Natural killer cell (primary cell): ENCODE measurements around the gene TBC1D22B. TPM values are rescaled to one million over a fixed set of nuclear protein-coding genes. Genes with fewer than 3 reads are reported as not detected.

Source experiments
- ATAC-seq, 3 donors: fragments of 150-1000 bp in 2 of 3; fragments of 200-7000 bp in 1 of 3; cut with Tn5 transposase; 1 replicate in 1 of 3; 2 replicates in 2 of 3; pipeline ENCODE4 v1.10.0; 2021; ENCODE audit warnings: mild to moderate bottlenecking in 2 of 3, moderate library complexity in 2 of 3
- DNase-seq, 2 donors: peaks; one replicate each; pipeline versions ENCODE4 v3.0.0 to v3.0.0-alpha.2; 2013 to 2021; ENCODE audit warnings: mixed read lengths in 1 of 2
- H3K27ac ChIP-seq: one replicate; pipeline ENCODE4 v1.5.1; 2013; ENCODE audit warnings: mild to moderate bottlenecking, low read length
- H3K27me3 ChIP-seq: one replicate; pipeline ENCODE4 v1.6.1; 2013; ENCODE audit warnings: low read length; ENCODE audit not compliant: control insufficient read depth, insufficient read depth
- H3K36me3 ChIP-seq: one replicate; pipeline ENCODE4 v1.6.1; 2013; ENCODE audit warnings: low read length; ENCODE audit not compliant: control insufficient read depth, insufficient read depth
- H3K4me1 ChIP-seq: one replicate; pipeline ENCODE4 v1.6.1; 2013; ENCODE audit warnings: low read length; ENCODE audit not compliant: control insufficient read depth, insufficient read depth
- H3K4me3 ChIP-seq: one replicate; pipeline ENCODE4 v1.5.1; 2013; ENCODE audit warnings: low read length
- H3K9me3 ChIP-seq: one replicate; pipeline ENCODE4 v1.6.1; 2013; ENCODE audit warnings: low read length; ENCODE audit not compliant: control insufficient read depth, insufficient read depth
- H3K27ac Mint-ChIP-seq, 2 donors: one replicate each; pipeline ENCODE4 v1.8.0; 2022; ENCODE audit warnings: mild to moderate bottlenecking in 2 of 2, mixed read lengths in 2 of 2, moderate library complexity in 1 of 2
- H3K27me3 Mint-ChIP-seq, 2 donors: one replicate each; pipeline ENCODE4 v1.8.0; 2022; ENCODE audit warnings: low read depth in 2 of 2, mixed read lengths in 2 of 2
- H3K36me3 Mint-ChIP-seq: one replicate; pipeline ENCODE4 v1.8.0; 2022; ENCODE audit warnings: mixed read lengths
- H3K4me1 Mint-ChIP-seq, 2 donors: one replicate each; pipeline ENCODE4 v1.8.0; 2022; ENCODE audit warnings: mixed read lengths in 2 of 2
- H3K4me3 Mint-ChIP-seq: one replicate; pipeline ENCODE4 v1.8.0; 2022; ENCODE audit warnings: mild to moderate bottlenecking, moderate library complexity, mixed read lengths
- H3K9me3 Mint-ChIP-seq, 2 donors: one replicate each; pipeline ENCODE4 v1.8.0; 2022; ENCODE audit warnings: mixed read lengths in 2 of 2
- WGBS: methylation state at CpG from one replicate; pipeline ENCODE4 v1.1.7; 2013; ENCODE audit warnings: missing lambda C conversion rate; ENCODE audit not compliant: insufficient coverage; 5-methylcytosine and 5-hydroxymethylcytosine counted together
- intact Hi-C: fragments of 100-400 bp; cut with micrococcal nuclease; formaldehyde crosslinking; loops from one replicate; pipeline ENCODE4 v1.14.2; 2022
- total RNA-seq, 4 donors: library from RNA; stranded (reverse); fragments of 120-200 nt in 1 of 4; gene quantifications; one replicate each; pipeline versions ENCODE4 v1.2.3 to v1.2.4, GENCODE V29; 2013 to 2022
- TF ChIP-seq, protein P1 (sequence below): fragments of 200-600 bp; IDR thresholded peaks from one replicate; pipeline ENCODE4 v1.8.0; 2022; ENCODE audit warnings: antibody characterized with exemption

The TBC1D22B gene
- total RNA-seq, 3 donors from 2014 or later (not counting 1 experiment from before 2014, with no cell fraction given) = 8.0 to 12.1 (median 12.0) TPM

DNA sequence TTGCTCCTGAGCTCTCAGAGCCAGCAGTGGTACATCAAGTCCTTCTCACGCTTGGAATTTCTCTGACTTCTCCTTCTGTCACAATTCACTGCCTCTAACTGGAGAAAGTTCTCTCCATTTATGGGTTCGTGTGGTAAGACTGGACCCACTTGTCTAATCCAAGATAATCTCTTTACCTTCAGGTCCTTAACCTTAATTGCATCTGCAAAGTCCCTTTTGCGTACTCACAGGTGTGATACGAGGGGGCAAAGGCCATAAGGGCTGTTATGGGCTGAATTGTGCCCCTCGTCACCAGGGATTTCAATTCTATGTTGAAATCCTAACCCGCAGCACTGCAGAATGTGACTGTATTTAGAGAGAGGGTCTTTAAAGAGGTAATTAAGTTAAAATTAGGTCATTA is 27.5 kb upstream of the TBC1D22B start:
- Histone ChIP-seq H3K9me3 (no peaks in the 10 kb centered on the region), H3K36me3 (no peaks in the 10 kb centered on the region), H3K27ac (no peak overlapping the region), H3K4me3 (no peak overlapping the region), H3K27me3 (no peaks in the 10 kb centered on the region), H3K4me1 (no peaks in the 10 kb centered on the region)
- WGBS = 90% methylated on average over 6 of the region's 6 CpGs
- no peaks in the 10 kb centered on the region for H3K9me3 Mint-ChIP-seq
- no peaks in the 10 kb centered on the region for H3K4me1 Mint-ChIP-seq
- TF ChIP-seq, protein P1, sequence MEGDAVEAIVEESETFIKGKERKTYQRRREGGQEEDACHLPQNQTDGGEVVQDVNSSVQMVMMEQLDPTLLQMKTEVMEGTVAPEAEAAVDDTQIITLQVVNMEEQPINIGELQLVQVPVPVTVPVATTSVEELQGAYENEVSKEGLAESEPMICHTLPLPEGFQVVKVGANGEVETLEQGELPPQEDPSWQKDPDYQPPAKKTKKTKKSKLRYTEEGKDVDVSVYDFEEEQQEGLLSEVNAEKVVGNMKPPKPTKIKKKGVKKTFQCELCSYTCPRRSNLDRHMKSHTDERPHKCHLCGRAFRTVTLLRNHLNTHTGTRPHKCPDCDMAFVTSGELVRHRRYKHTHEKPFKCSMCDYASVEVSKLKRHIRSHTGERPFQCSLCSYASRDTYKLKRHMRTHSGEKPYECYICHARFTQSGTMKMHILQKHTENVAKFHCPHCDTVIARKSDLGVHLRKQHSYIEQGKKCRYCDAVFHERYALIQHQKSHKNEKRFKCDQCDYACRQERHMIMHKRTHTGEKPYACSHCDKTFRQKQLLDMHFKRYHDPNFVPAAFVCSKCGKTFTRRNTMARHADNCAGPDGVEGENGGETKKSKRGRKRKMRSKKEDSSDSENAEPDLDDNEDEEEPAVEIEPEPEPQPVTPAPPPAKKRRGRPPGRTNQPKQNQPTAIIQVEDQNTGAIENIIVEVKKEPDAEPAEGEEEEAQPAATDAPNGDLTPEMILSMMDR = no peak
- no peak overlapping the region for H3K27ac Mint-ChIP-seq
- ATAC-seq (no peak), DNase-seq (no peak)
- H3K27me3 Mint-ChIP-seq = peaks cover 0 to 7% of the 10 kb centered on the region in 2 donors
- no peaks in the 10 kb centered on the region for H3K36me3 Mint-ChIP-seq
- H3K4me3 Mint-ChIP-seq = no peak overlapping the region
- intact Hi-C loops = no loop called here

DNA sequence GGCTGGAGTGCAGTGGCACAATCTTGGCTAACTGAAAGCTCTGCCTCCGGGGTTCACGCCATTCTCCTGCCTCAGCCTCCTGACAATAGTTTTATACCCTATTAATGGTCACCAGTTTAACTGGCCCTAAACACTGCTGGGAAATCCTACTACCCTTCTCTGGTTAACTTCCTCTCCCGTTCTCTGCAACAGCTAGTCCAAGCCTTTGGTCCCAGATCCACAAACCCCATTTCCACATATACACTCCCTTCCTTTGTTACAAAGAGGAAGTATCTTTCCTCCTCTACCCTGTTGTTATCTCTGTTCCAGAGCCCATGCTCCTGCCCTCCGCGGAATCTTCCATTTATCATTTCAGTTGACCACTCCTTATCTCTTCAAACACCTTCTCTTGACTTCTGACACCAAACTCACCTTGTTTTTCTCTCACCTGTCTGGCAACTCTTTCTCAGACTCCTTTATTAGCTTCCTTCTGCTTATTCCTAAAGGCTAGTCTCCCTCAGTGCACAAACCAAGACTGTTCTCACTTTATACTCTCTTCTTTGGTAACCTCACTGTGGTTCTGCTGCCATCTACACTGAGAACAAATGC is 25.0 kb upstream of the TBC1D22B start:
- TF ChIP-seq, protein P1 = no peak
- Histone ChIP-seq H3K27me3 (no peaks in the 10 kb centered on the region), H3K36me3 (no peaks in the 10 kb centered on the region), H3K9me3 (no peaks in the 10 kb centered on the region), H3K4me1 (no peaks in the 10 kb centered on the region), H3K4me3 (no peak overlapping the region), H3K27ac (no peak overlapping the region)
- Mint-ChIP-seq H3K9me3 (no peaks in the 10 kb centered on the region), H3K4me1 (no peaks in the 10 kb centered on the region), H3K27me3 (peaks cover 0 to 7% of the 10 kb centered on the region in 2 donors), H3K36me3 (no peaks in the 10 kb centered on the region), H3K27ac (no peak overlapping the region), H3K4me3 (no peak overlapping the region)
- WGBS = 90% methylated on average over 5 of the region's 5 CpGs
- ATAC-seq (no peak), DNase-seq (no peak)
- intact Hi-C loops = no loop called here

DNA sequence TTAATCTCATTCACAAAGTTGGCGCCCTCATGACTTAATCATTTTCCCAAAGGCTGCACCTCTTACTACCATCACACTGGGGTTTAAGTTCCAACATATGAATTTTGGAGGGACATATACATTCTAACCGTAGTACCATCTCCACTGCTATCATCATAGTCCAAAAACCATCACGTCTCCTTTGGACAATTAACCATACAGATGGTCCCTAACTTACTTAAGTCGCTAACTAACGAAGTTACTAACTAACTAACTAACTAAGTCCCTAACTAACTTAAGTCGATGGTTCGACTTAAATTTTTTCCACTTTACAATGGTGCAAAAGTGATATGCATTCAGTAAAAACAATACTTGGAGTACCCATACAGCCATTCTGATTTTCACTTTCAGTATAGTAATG is 24.0 kb upstream of the TBC1D22B start:
- TF ChIP-seq, protein P1 = no peak
- Histone ChIP-seq H3K4me1 (no peaks in the 10 kb centered on the region), H3K36me3 (no peaks in the 10 kb centered on the region), H3K27me3 (no peaks in the 10 kb centered on the region), H3K9me3 (no peaks in the 10 kb centered on the region), H3K4me3 (no peak overlapping the region), H3K27ac (no peak overlapping the region)
- intact Hi-C loops = no loop called here
- H3K9me3 Mint-ChIP-seq = no peaks in the 10 kb centered on the region
- H3K4me1 Mint-ChIP-seq = no peaks in the 10 kb centered on the region
- no peak overlapping the region for H3K27ac Mint-ChIP-seq
- peaks cover 0 to 7% of the 10 kb centered on the region in 2 donors for H3K27me3 Mint-ChIP-seq
- H3K36me3 Mint-ChIP-seq = no peaks in the 10 kb centered on the region
- no peak for DNase-seq
- ATAC-seq = no peak
- WGBS = 96% methylated on average over 7 of the region's 7 CpGs
- no peak overlapping the region for H3K4me3 Mint-ChIP-seq

DNA sequence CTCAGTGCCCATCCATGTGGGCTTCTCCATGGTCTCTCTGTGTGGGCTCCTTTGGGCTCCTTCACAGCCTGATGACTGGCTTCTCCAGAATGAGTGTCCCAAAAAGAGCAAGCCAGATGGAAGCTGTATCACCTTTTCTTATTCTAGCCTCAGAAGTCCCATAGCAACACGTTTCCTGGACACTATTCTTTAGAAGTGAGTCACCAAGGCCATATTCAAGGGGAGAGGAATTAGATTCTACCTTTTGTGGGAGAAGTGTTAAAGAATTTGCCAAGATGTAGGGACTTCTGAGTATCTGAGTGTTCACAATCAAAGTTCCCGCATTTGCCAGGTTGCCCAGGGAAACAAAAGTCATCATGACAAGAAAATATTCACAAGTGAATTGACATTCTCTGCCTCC is 20.7 kb upstream of the TBC1D22B start:
- Histone ChIP-seq H3K27me3 (no peaks in the 10 kb centered on the region), H3K9me3 (no peaks in the 10 kb centered on the region), H3K4me3 (no peak overlapping the region), H3K4me1 (peaks cover 10% of the 10 kb centered on the region), H3K27ac (no peak overlapping the region), H3K36me3 (no peaks in the 10 kb centered on the region)
- H3K9me3 Mint-ChIP-seq = no peaks in the 10 kb centered on the region
- DNase-seq (no peak), ATAC-seq (no peak)
- 100% methylated on average over 1 of the region's 2 CpGs for WGBS
- peaks cover 0 to 7% of the 10 kb centered on the region in 2 donors for H3K27me3 Mint-ChIP-seq
- intact Hi-C loops = no loop called here
- H3K27ac Mint-ChIP-seq = no peak overlapping the region
- TF ChIP-seq, protein P1 = no peak
- no peak overlapping the region for H3K4me3 Mint-ChIP-seq
- H3K36me3 Mint-ChIP-seq = no peaks in the 10 kb centered on the region
- peaks cover 12% of the 10 kb centered on the region in 2 donors for H3K4me1 Mint-ChIP-seq
